Stimulated activated CD4-positive, alpha-beta T cell treated with anti-CD3 and anti-CD28 coated beads, Interleukin-2, amount 100 ng/mL, for 48 hours (primary cell): ENCODE measurements around the gene EFHD1.
"Not testable (repeated sequence)": the region's sequence is repeated elsewhere in the genome, so short reads cannot be mapped to it uniquely, and the experiment has no call there.

Experiments used
- DNase-seq, 2 donors: peaks; one replicate each; pipeline ENCODE4 v3.0.0-alpha.2; 2020

Gene EFHD1

GRCh38 chr2:232655392-232655791, 22.0 kb downstream of the EFHD1 start:
- no peak for DNase-seq

GRCh38 chr2:232658217-232658785, 24.9 kb downstream of the EFHD1 start:
- DNase-seq: no peak

- no peak for DNase-seq
These were observed 26.0 kb downstream of the EFHD1 start for GRCh38 chr2:232659359-232659758.

GRCh38 chr2:232662486-232663260, 29.3 kb downstream of the EFHD1 start:
- no peak for DNase-seq

GRCh38 chr2:232666051-232666805, 32.8 kb downstream of the EFHD1 start:
- no peak for DNase-seq

- DNase-seq: no peak
These were observed 34.7 kb downstream of the EFHD1 start for GRCh38 chr2:232667989-232668583.

- no peak for DNase-seq
These were observed 35.5 kb downstream of the EFHD1 start for GRCh38 chr2:232668805-232669444.

- DNase-seq: no peak
These were observed 39.2 kb downstream of the EFHD1 start for GRCh38 chr2:232672588-232672987.

GRCh38 chr2:232674491-232674890, 41.1 kb downstream of the EFHD1 start:
- no peak for DNase-seq

GRCh38 chr2:232675381-232675780, 42.0 kb downstream of the EFHD1 start:
- no peak for DNase-seq

GRCh38 chr2:232680006-232680405, 46.6 kb downstream of the EFHD1 start:
- no peak for DNase-seq

GRCh38 chr2:232681527-232681926, 48.1 kb downstream of the EFHD1 start:
- no peak for DNase-seq

- no peak for DNase-seq
These were observed 50.0 kb downstream of the EFHD1 start for GRCh38 chr2:232683368-232683767.

- not testable (repeated sequence) for DNase-seq
These were observed 52.0 kb downstream of the EFHD1 start for GRCh38 chr2:232685391-232685790.

GRCh38 chr2:232687382-232688160, 54.2 kb downstream of the EFHD1 start:
- no peak for DNase-seq

- DNase-seq: no peak
These were observed 54.8 kb downstream of the EFHD1 start for GRCh38 chr2:232688201-232688600.

- no peak for DNase-seq
These were observed 55.9 kb downstream of the EFHD1 start for GRCh38 chr2:232689152-232689910.

- DNase-seq: not testable (repeated sequence)
These were observed 57.7 kb downstream of the EFHD1 start for GRCh38 chr2:232691117-232691516.

- no peak for DNase-seq
These were observed 59.9 kb downstream of the EFHD1 start for GRCh38 chr2:232693344-232693743.

GRCh38 chr2:232696609-232697058, 63.2 kb downstream of the EFHD1 start:
- no peak for DNase-seq
